ENCODE data around the gene KDM3B.
"Not testable (repeated sequence)": the region's sequence is repeated elsewhere in the genome, so short reads cannot be mapped to it uniquely, and the experiment has no call there.

Gene KDM3B

GRCh38 chr5:138385660-138386059 is 33.2 kb downstream of the KDM3B start:
- DNase-seq (ENCODE audit: low read depth): no peak
- TF ChIP-seq CTCF (IDR thresholded peaks at IDR 0.05; ENCODE audit: control insufficient read depth, insufficient read depth, low read depth, low read length, missing control alignments): no peak
- H3K4me3 ChIP-seq (ENCODE audit: control insufficient read depth, low read depth, low read length): no peak overlapping the region

DNA sequence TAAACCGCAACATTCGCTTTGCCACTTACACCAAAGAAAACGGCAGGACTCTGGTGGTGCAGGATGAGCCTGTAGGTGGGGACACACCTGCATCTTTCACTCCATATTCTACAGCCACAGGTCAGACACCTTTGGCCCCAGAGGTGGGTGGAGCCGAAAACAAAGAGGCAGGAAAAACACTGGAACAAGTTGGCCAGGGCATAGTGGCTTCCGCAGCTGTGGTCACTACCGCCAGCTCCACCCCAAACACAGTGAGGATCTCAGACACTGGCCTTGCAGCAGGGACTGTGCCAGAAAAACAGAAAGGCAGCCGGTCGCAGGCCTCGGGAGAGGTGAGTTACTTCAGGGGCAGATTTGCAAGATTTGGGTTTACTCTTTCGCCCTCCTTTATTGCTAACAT is 33.8 kb downstream of the KDM3B start:
- no peak for DNase-seq (ENCODE audit: low read depth)
- TF ChIP-seq CTCF (IDR thresholded peaks at IDR 0.05; ENCODE audit: control insufficient read depth, insufficient read depth, low read depth, low read length, missing control alignments): no peak
- no peak overlapping the region for H3K4me3 ChIP-seq (ENCODE audit: control insufficient read depth, low read depth, low read length)

DNA sequence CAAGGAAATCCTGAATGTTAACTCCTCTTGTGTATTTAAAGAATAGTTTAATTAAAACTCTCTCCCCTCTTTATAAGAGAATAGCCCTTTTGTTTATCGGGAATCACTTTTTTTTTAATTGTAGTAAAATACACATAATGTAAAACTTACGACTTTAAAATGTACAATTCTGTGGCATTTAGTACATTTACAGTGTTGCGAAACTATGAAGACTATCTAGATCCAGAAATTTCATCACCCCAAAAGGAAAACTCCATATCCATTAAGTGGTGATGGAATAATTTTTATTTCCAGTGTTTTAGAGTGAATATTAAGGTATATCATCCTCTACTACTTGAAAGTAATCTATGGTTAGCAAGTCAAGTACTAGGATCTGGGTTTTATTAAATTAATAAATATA is 36.8 kb downstream of the KDM3B start:
- H3K4me3 ChIP-seq (ENCODE audit: control insufficient read depth, low read depth, low read length): no peak overlapping the region
- no peak for DNase-seq (ENCODE audit: low read depth)
- TF ChIP-seq CTCF (IDR thresholded peaks at IDR 0.05; ENCODE audit: control insufficient read depth, insufficient read depth, low read depth, low read length, missing control alignments): no peak

DNA sequence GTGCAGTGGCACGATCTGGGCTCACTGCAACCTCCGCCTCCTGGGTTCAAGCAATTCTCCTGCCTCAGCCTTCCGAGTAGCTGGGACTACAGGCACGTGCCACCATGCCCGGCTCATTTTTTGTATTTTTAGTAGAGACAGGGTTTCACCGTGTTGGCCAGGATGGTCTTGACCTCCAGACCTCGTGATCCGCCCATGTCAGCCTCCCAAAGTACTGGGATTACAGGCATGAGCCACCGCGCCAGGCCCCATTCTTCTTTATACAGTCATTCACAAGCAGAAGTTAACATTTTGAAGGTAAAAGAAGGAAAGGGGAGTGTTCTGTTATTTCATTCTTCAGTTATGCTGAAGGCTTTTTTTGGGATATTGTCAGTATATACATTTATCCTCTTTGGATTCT is 37.4 kb downstream of the KDM3B start:
- not testable (repeated sequence) for DNase-seq (ENCODE audit: low read depth); H3K4me3 ChIP-seq (ENCODE audit: control insufficient read depth, low read depth, low read length)

- H3K4me3 ChIP-seq (ENCODE audit: control insufficient read depth, low read depth, low read length): no peak overlapping the region
- no peak for TF ChIP-seq CTCF (IDR thresholded peaks at IDR 0.05; ENCODE audit: control insufficient read depth, insufficient read depth, low read depth, low read length, missing control alignments)
- DNase-seq (ENCODE audit: low read depth): no peak
Observed at GRCh38 chr5:138391859-138392386, 39.4 kb downstream of the KDM3B start.

DNA sequence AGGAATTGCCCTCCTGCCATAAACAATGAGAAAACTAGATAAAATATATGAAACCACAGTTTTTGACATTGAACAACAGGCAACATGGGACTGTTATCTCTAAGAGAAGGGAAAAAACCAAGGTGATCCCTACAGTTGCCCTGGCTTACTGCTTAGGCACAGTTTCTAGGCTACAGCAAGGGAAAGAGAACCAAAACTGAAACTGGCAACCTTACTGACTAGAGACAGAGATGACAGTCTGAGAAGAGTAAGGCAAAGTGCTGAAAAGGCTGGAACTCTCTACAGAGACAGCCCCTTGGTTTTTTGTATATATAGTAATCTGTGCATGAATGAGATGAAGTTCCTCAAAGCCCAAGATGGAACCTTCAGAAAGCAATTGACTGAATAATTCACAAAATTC is 50.2 kb downstream of the KDM3B start:
- no peak overlapping the region for H3K4me3 ChIP-seq (ENCODE audit: control insufficient read depth, low read depth, low read length)
- no peak for TF ChIP-seq CTCF (IDR thresholded peaks at IDR 0.05; ENCODE audit: control insufficient read depth, insufficient read depth, low read depth, low read length, missing control alignments)
- DNase-seq (ENCODE audit: low read depth): no peak

- DNase-seq (ENCODE audit: low read depth): no peak
- TF ChIP-seq CTCF (IDR thresholded peaks at IDR 0.05; ENCODE audit: control insufficient read depth, insufficient read depth, low read depth, low read length, missing control alignments): no peak
- H3K4me3 ChIP-seq (ENCODE audit: control insufficient read depth, low read depth, low read length): no peak overlapping the region
Observed at GRCh38 chr5:138408023-138408422, 55.5 kb downstream of the KDM3B start.
